ENCODE measurements around the gene SDHAF3.
A peak's percentile ranks its signal among the peaks of the same experiment; 100 is the strongest.
"Not testable (repeated sequence)": the region's sequence is repeated elsewhere in the genome, so short reads cannot be mapped to it uniquely, and the experiment has no call there.

Gene SDHAF3

DNA sequence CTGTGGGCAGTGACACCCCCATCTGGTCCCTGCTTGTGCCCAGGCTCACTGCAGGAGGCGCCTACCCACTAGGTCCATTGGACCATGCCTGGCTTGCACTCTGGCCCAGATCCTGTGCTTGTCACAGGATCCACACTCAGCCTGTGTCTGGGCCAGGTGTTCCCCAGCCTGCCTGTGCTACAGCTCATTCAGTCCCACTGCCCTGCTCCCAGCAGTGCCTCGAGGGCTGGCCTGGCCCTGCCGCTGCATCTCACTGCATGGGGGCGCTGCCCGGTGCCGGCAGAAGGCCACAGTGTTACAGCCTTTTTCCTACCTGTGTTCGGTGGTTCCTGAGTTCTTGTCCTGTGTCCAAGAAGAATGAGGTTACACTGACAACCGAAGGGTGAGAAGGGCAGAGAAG, 21.3 kb downstream of the SDHAF3 start:
- Histone ChIP-seq H3K27ac (no peak overlapping the region), H3K9ac (no peak overlapping the region), H3K4me3 (peak overlapping the region in 3 of 10 experiments; percentile 17 to 36 (median 31); a peak in 2 of 20 replicates), H3K4me1 (no peaks in the 10 kb centered on the region), H3K36me3 (peaks cover 14 to 39% (median 30%) of the 10 kb centered on the region in 11 experiments; a peak in 20 of 22 replicates), H3K27me3 (no peaks in the 10 kb centered on the region), H3K4me2 (no peak overlapping the region), H4K20me1 (no peaks in the 10 kb centered on the region), H3K9me3 (replicated peaks in 1 of 11) (peaks cover 53 to 66% (median 64%) of the 10 kb centered on the region in 11 experiments)
- TF ChIP-seq Cebpa-rat (IDR thresholded peaks at IDR 0.05), result no peak

DNA sequence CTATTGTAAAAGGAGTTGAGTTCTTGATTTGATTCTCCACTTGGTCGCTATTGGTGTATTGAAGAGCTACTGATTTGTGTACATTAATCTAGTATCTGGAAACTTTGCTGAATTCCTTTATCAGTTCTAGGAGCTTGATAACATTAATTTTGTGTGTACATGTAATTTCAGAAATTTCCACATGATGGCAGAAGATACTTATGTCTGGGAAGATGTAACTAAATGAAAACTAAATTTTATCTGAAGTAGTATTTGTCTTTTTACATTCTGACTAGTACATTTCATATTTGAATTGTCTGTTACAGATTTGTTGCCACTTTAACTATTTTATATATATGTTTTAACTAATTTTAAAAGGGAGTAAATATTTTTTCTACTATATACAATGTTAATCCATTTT, 27.6 kb downstream of the SDHAF3 start:
- H3K4me3 ChIP-seq, result no peak overlapping the region
- H3K27ac ChIP-seq, result no peak overlapping the region
- H3K27me3 ChIP-seq, result no peaks in the 10 kb centered on the region
- H3K4me2 ChIP-seq, result no peak overlapping the region
- TF ChIP-seq Cebpa-rat (IDR thresholded peaks at IDR 0.05), result no peak
- H3K9ac ChIP-seq, result no peak overlapping the region
- peaks cover 25 to 34% (median 31%) of the 10 kb centered on the region in 11 experiments for H3K9me3 ChIP-seq (replicated peaks in 1 of 11)
- H4K20me1 ChIP-seq, result no peaks in the 10 kb centered on the region
- H3K36me3 ChIP-seq, result peaks cover 0 to 14% (median 6%) of the 10 kb centered on the region in 11 experiments; a peak in 7 of 22 replicates
- H3K4me1 ChIP-seq, result no peaks in the 10 kb centered on the region

DNA sequence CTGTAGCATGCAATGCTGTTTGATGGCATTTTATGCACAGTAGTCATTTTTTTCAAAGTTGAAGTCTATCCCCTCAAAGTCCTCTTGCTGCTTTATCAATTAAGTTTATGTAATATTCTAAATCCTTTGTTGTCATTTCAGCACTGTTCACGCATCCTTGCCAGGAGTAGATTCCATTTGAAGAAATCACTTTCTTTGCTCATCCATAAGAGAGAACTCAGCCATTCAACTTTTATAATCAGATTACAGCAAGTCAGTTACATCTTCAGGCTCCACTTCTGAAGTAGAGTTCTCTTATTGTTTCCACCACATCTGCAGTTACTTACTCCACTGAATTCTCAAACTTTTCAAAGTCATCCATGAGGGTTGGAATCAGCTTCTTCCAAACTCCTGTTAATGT, 32.3 kb downstream of the SDHAF3 start:
- no peak overlapping the region for H3K9ac ChIP-seq
- no peak overlapping the region for H3K4me3 ChIP-seq
- no peaks in the 10 kb centered on the region for H3K4me1 ChIP-seq
- no peak overlapping the region for H3K4me2 ChIP-seq
- TF ChIP-seq Cebpa-rat (IDR thresholded peaks at IDR 0.05), result no peak
- no peaks in the 10 kb centered on the region for H3K27me3 ChIP-seq
- no peaks in the 10 kb centered on the region for H4K20me1 ChIP-seq
- H3K36me3 ChIP-seq, result peaks cover 0 to 15% (median 0%) of the 10 kb centered on the region in 11 experiments; a peak in 3 of 22 replicates
- no peak overlapping the region for H3K27ac ChIP-seq
- H3K9me3 ChIP-seq (replicated peaks in 1 of 11), result peaks cover 0 to 19% (median 10%) of the 10 kb centered on the region in 11 experiments; a peak in 9 of 22 replicates

DNA sequence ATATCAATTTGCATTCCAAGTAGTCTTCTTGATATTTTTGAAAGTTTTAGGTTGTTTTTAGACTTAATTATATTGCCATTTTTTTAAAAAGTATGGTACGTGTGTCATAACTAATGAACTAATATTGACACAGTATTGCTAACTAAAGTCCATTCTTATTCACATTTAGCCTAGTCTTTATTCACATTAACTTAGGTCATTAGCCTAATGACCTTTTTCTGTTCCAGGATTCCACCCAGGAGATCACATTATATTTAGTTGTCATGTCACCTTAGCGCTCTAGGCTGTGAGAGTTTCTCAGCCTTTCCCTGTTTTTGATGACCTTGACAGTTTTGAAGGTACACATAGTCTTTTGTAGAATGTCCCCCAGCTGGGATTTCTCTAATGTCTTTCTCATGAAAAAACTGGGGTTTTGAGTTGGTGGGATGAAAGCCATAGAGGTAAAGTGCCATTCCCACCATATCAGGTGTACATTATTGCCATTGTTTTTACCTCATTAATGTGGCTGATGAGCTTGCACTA, 38.5 kb downstream of the SDHAF3 start:
- H4K20me1 ChIP-seq, result no peaks in the 10 kb centered on the region
- TF ChIP-seq Cebpa-rat (IDR thresholded peaks at IDR 0.05), result no peak
- no peaks in the 10 kb centered on the region for H3K27me3 ChIP-seq
- no peak overlapping the region for H3K4me3 ChIP-seq
- peaks cover 0 to 21% (median 10%) of the 10 kb centered on the region in 11 experiments; a peak in 18 of 22 replicates for H3K36me3 ChIP-seq
- no peak overlapping the region for H3K4me2 ChIP-seq
- H3K9ac ChIP-seq, result no peak overlapping the region
- no peak overlapping the region for H3K27ac ChIP-seq
- no peaks in the 10 kb centered on the region for H3K4me1 ChIP-seq
- peaks cover 18 to 43% (median 34%) of the 10 kb centered on the region in 11 experiments for H3K9me3 ChIP-seq (replicated peaks in 1 of 11)

DNA sequence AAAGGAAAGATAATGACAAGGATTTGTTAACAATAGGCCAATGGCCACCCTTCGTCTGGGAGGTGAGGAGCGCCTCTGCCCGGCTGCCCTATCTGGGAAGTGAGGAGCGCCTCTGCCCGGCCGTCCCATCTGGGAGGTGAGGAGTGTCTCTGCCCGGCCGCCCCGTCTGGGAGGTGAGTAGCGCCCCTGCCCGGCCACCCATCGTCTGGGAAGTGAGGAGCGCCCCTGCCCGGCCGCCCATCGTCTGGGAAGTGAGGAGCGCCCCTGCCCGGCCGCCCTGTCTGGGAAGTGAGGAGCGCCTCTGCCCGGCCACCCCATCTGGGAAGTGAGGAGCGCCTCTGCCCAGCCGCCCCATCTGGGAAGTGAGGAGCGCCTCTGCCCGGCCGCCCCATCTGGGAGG, 42.5 kb downstream of the SDHAF3 start:
- H3K9me3 ChIP-seq (replicated peaks in 1 of 11), result peaks cover 26 to 47% (median 43%) of the 10 kb centered on the region in 11 experiments
- H3K4me1 ChIP-seq, H3K4me2 ChIP-seq, H3K9ac ChIP-seq, H3K4me3 ChIP-seq, H4K20me1 ChIP-seq, H3K27me3 ChIP-seq, H3K27ac ChIP-seq: not testable (repeated sequence)
- peaks cover 0 to 39% (median 12%) of the 10 kb centered on the region in 11 experiments; a peak in 18 of 22 replicates for H3K36me3 ChIP-seq

DNA sequence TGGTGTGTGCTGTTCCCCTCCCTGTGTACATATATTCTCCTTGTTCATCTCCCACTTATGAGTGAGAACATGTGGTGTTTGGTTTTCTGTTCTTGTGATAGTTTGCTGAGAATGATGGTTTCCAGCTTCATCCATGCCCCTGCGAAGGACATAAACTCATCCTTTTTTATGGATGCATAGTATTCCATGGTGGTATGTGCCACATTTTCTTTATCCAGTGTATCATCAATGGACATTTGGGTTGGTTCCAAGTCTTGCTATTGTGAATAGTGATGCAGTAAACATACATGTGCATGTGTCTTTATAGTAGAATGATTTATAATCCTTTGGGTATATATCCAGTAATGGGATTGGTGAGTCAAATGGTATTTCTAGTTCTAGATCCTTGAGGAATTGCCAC, 44.1 kb downstream of the SDHAF3 start:
- not testable (repeated sequence) for H3K9ac ChIP-seq, H4K20me1 ChIP-seq, H3K4me3 ChIP-seq, H3K27ac ChIP-seq, H3K27me3 ChIP-seq, H3K4me2 ChIP-seq, H3K4me1 ChIP-seq
- Histone ChIP-seq H3K36me3 (peaks cover 0 to 39% (median 12%) of the 10 kb centered on the region in 11 experiments; a peak in 18 of 22 replicates), H3K9me3 (replicated peaks in 1 of 11) (peaks cover 26 to 58% (median 52%) of the 10 kb centered on the region in 11 experiments)

DNA sequence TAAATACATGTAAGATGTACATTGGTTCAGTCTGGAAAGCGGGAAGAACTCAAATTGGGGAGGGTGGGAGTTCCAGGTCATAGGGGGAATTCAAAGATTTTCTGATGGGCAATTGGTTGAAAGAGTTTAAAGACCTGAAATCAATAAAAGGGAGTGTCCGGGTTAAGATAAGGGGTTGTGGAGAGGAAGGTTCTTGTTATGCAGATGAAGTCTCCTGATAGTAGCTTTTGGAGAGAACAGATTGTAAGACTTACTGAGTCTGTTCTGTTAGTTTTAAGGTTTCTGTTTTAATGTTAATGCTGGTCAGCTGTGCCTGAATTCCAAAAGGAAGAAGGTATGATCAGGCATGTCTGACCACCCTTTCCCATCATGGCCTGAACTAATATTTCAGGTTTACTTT, 48.8 kb downstream of the SDHAF3 start:
- Histone ChIP-seq H3K9me3 (replicated peaks in 1 of 11) (peaks cover 23 to 54% (median 45%) of the 10 kb centered on the region in 11 experiments), H3K27me3 (no peaks in the 10 kb centered on the region), H3K4me1 (no peaks in the 10 kb centered on the region), H4K20me1 (no peaks in the 10 kb centered on the region), H3K4me3 (no peak overlapping the region), H3K27ac (no peak overlapping the region), H3K36me3 (peaks cover 0 to 22% (median 4%) of the 10 kb centered on the region in 11 experiments; a peak in 8 of 22 replicates), H3K4me2 (no peak overlapping the region), H3K9ac (no peak overlapping the region)
- no peak for TF ChIP-seq Cebpa-rat (IDR thresholded peaks at IDR 0.05)

DNA sequence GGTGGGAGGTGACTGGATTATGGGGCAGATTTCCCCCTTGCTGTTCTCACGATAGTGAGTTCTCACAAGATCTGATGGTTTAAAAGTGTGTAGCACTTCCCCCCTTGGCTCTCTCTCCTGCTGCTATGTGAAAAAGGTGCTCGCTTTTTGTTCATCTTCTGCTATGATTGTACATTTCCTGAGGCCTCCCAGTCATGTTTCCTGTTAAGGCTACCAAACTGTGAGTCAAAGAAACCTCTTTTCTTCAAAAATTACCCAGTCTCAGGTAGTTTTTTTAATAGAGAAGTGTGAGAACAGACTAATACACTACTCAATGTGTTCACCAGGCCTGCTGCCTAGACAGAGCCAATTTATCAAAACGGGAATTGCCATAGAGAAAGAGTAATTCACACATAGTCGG, 49.7 kb downstream of the SDHAF3 start:
- Histone ChIP-seq H3K27me3 (no peaks in the 10 kb centered on the region), H3K27ac (no peak overlapping the region), H3K36me3 (peaks cover 0 to 21% (median 4%) of the 10 kb centered on the region in 11 experiments; a peak in 7 of 22 replicates), H3K4me3 (no peak overlapping the region), H3K9me3 (replicated peaks in 1 of 11) (peaks cover 23 to 48% (median 40%) of the 10 kb centered on the region in 11 experiments), H3K9ac (no peak overlapping the region), H3K4me2 (no peak overlapping the region), H3K4me1 (no peaks in the 10 kb centered on the region), H4K20me1 (no peaks in the 10 kb centered on the region)
- no peak for TF ChIP-seq Cebpa-rat (IDR thresholded peaks at IDR 0.05)

DNA sequence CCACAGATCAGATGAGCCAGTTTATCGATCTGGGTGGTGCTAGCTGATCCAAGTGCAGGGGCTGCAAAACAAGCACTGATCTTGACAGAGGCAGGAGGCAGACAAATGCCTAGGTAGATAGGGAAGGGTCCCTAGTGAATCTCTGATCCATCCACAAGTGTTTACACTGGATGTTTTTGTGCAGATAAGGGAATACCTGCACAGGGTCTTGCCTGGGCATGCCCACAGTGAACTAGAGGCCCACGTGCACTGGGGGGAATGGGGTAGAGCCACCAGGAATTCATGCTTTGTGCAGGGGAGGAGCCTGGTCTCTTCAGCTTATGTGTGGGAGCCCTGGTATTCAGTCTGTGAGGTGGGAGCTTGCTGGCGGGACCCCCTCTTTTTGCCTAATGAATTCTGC, 50.3 kb downstream of the SDHAF3 start:
- Histone ChIP-seq H3K4me3 (no peak overlapping the region), H3K27ac (no peak overlapping the region), H3K27me3 (no peaks in the 10 kb centered on the region), H3K9ac (no peak overlapping the region), H3K9me3 (replicated peaks in 1 of 11) (peaks cover 23 to 48% (median 40%) of the 10 kb centered on the region in 11 experiments), H3K4me2 (no peak overlapping the region), H4K20me1 (no peaks in the 10 kb centered on the region), H3K4me1 (no peaks in the 10 kb centered on the region), H3K36me3 (peaks cover 0 to 21% (median 4%) of the 10 kb centered on the region in 11 experiments; a peak in 7 of 22 replicates)
- TF ChIP-seq Cebpa-rat (IDR thresholded peaks at IDR 0.05), result no peak

DNA sequence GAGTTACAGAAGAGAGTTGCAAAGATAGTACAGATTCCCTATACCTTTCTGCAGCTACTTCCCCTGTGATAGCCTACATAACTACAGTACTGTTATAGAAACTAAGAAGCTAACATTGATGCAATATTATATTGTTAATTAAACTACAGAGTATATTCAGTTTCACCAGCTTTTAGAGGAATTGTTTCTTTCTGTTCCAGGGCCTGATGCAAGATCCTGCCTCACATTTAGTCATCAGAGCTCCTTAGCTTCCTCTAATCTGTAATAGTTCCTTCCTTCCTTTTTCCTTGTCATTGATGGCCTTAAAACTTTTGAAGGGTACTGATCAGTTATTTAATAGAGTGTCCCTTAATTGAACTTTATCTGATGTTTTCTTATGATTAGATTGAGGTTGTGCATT, 56.8 kb downstream of the SDHAF3 start:
- H3K9ac ChIP-seq, result no peak overlapping the region
- no peaks in the 10 kb centered on the region for H3K27me3 ChIP-seq
- H4K20me1 ChIP-seq, result no peaks in the 10 kb centered on the region
- H3K4me2 ChIP-seq, result peak overlapping the region in 7 of 11 experiments; percentile 21 to 53 (median 46); a peak in 14 of 22 replicates
- no peak for TF ChIP-seq Cebpa-rat (IDR thresholded peaks at IDR 0.05)
- no peaks in the 10 kb centered on the region for H3K9me3 ChIP-seq (replicated peaks in 1 of 11)
- peaks cover 0 to 18% (median 12%) of the 10 kb centered on the region in 10 experiments; a peak in 13 of 20 replicates for H3K4me1 ChIP-seq
- H3K36me3 ChIP-seq, result no peaks in the 10 kb centered on the region
- no peak overlapping the region for H3K4me3 ChIP-seq
- H3K27ac ChIP-seq, result peak overlapping the region in 6 of 11 experiments; percentile 22 to 47 (median 36); a peak in 7 of 22 replicates
